ENCODE data around the gene TM4SF4.

DNA sequence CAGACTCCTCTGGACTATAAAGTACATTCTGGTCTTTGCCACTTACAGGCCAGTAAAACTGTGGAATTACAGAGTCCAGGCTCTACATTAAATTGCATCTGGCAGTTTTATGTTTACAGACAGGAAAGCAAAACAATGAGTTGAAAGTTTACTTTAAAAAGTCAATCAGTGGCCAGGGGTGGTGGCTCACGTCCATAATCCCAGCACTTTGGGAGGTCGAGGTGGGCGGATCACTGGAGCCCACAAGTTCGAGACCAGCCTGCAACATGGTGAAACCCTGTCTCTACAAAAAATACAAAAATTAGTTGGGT, 53.8 kb downstream of the TM4SF4 start:
- no peak for TF ChIP-seq EZH2phosphoT487 (conservative IDR thresholded peaks at IDR 0.05; ENCODE audit: low read length)
- TF ChIP-seq, protein P1, sequence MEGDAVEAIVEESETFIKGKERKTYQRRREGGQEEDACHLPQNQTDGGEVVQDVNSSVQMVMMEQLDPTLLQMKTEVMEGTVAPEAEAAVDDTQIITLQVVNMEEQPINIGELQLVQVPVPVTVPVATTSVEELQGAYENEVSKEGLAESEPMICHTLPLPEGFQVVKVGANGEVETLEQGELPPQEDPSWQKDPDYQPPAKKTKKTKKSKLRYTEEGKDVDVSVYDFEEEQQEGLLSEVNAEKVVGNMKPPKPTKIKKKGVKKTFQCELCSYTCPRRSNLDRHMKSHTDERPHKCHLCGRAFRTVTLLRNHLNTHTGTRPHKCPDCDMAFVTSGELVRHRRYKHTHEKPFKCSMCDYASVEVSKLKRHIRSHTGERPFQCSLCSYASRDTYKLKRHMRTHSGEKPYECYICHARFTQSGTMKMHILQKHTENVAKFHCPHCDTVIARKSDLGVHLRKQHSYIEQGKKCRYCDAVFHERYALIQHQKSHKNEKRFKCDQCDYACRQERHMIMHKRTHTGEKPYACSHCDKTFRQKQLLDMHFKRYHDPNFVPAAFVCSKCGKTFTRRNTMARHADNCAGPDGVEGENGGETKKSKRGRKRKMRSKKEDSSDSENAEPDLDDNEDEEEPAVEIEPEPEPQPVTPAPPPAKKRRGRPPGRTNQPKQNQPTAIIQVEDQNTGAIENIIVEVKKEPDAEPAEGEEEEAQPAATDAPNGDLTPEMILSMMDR (IDR thresholded peaks at IDR 0.05; ENCODE audit: insufficient read depth, low read length, poor library complexity, severe bottlenecking) = no peak

All from SU-DHL-6 (cell line).